COLO668 (cell line): ENCODE results near the gene CLDN14.

Experiments
- DNase-seq: peaks from one replicate; lab custom pipeline; 2025; ENCODE audit not compliant: unreplicated experiment; lab: John Stamatoyannopoulos, UW

Gene CLDN14, protein sequence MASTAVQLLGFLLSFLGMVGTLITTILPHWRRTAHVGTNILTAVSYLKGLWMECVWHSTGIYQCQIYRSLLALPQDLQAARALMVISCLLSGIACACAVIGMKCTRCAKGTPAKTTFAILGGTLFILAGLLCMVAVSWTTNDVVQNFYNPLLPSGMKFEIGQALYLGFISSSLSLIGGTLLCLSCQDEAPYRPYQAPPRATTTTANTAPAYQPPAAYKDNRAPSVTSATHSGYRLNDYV

GRCh38 chr21:36479415-36480402, at the start of gene CLDN14:
TSS of gene CLDN14 (minus strand) at chr21:36480122. CDS start at chr21:36461695, 18,427 bp downstream.
- DNase-seq, result peak; percentile 48

DNA sequence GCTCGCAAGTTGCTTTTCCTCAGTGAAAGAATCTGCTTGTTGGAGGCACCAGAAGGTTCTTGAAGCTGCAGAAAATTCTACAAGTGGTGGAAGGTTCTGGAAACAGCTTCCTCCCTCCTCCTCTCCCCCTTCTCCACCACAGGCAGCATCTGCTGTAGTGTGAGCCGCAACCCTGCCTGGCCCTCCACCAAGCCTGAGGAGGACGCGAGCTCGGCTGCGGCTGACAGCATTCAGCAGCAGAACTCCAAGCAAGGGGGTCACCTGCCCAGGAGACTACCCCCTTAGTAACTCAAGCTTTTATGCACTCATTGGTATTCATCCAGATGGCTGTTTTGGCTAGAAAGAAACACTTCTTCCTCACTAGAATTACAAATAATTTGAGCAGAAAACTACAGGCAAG, 48.8 kb upstream of the CLDN14 start:
- DNase-seq, result no peak

DNA sequence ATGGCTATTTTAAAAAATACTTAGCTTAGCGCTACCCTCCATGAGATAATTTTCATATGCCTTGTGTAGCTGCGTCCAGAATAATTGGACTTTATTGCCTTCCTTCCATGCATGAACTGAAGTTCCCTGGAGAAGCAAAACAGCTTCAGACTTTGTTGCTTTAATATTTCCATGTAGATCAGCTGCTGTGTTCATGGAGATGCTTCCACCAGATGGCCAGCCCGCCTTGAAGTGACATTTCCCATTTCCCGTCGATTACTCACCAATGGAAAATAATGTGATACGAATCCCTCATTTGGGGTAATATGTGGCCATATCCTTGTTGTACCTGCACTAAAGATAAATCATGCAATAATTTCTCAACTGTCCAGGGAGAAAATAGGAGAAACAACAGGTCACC, 47.4 kb upstream of the CLDN14 start:
- DNase-seq, result no peak

DNA sequence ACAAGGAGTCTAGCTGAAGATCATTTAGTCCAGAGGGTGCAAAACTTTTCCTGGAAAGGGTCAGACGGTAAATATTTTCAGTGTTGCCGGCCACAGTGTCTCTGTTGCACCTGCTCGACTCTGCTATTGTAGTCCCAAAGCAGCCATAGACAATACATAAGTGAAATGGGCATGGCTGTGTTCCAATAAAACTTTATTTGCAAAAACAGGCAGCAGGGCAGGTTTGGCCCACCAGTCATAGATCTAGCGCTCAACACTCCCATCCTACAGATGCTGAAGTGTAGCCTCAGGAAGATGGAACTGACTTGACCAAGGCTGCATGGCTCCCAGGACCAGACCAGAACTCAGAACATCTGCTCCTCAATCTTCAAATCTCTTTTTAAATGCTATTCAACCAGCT, 46.2 kb upstream of the CLDN14 start:
- DNase-seq, result no peak

DNA sequence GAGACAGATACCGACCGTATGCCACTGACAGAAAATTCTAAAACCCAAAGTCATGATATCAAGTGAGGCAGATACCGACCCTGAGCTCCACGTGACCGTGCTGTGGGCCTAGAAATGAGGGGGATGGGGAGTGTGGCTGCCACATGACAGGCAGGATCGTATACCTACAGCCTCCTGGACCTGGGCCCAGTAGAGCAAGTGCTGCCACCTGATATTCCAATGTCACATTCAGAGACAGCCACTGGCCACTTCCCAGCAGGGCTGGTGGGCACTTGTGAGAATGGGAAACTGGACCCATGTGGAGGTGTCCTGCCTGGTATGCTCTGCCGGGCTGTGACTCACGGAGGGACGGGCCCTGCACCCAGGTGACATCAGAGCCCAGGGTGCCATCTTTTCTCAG, 44.6 kb upstream of the CLDN14 start:
- DNase-seq, result no peak

GRCh38 chr21:36522219-36522808, 42.4 kb upstream of the CLDN14 start:
- no peak for DNase-seq

DNA sequence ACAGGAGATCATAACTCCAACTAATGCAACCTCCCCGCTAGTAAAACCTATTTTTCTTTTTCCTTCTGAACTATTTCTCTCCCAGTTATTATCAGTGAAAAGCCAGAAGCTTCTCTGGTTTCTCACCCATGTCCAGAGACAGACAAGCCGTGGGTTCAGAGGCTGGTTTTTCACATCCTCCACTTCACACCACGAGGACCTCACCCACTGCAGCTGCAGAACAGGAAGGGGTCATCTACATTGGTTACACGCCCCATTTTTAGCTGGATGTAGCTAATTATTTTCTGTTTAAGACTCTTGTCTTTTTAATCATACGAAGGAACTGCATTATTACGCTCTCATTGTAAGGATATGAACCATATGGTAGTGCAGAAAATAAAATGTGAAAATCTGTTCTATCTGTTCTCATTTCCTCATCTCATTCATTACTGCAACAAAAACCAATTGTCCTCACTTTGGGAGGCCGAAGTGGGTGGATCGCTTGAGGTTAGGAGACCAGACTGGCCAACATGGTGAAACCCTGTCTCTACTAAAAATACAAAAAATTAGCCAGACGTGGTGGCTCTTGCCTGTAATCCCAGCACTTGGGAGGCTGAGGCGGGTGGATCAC, 39.1 kb upstream of the CLDN14 start:
- DNase-seq, result no peak

DNA sequence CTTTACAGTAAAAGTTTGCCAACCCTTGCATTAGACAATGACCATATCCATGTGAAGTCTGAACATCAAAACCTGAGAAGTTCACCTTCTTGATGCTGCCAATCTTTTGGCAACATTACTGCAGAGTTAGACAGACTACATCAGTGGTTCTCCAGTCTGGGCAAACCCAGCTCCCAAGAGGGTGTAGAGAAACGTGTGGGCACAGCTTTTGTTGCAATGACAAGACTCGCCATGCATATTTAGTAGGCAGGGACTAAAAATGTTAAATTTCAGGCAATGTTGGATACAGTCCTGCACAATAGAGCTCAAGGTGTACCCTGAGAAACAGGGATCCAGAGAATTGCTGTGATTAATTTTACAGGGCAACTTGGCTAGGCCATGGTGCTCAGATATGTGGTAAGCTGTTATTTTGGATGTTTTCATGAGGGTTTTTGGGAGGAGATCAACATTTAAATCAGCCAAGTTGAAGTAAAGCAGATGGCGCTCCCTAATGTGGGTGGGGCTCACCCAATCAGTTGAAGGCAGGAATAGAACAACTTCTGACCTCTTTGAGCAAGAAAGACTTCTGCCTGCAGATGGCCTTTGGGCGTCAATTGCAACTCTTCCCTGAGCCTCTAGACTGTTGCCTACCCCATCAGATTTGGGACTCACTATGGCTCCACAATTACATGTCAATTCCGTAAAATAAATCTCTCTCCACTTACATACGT, 37.6 kb upstream of the CLDN14 start:
- no peak for DNase-seq

GRCh38 chr21:36516281-36516680, 36.4 kb upstream of the CLDN14 start:
- no peak for DNase-seq

DNA sequence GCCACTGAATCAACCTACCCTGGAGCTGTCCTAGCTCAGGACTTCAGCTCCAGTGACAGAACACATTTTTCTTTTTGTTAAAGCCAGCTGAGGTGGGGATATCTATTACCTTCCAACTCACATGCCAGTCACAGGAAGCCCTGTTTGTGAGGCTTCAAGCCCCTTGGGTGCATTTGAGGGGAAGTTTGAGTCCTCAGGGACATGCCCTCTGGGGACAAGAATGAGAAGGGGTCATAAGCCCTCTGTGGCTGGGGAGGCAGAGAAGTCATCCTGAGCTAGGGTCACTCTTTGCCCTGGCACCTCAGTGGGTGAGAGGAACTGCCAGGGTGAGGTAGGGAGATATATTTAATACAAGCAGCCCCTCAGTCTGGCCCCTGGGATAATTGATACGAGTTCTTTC, 33.5 kb upstream of the CLDN14 start:
- no peak for DNase-seq

DNA sequence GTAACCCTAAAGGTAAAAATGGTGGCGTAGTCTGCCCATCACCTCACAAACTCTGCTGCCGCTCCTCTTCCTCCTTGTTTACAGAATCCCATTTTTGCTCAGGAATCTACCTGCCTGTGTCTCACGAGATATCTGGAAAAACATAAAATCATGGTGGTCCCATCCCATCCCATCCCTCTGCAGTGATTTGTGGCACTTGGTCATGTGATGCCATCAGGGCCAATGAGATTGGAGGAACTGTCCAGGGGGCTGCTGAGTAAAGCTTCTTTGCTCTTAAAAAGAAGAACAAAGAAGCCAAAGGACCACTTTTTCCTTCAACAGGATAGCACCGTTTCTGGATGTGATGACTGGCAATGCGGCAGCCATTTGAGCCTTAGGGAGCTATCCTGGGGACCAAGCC, 33.0 kb upstream of the CLDN14 start:
- no peak for DNase-seq

DNA sequence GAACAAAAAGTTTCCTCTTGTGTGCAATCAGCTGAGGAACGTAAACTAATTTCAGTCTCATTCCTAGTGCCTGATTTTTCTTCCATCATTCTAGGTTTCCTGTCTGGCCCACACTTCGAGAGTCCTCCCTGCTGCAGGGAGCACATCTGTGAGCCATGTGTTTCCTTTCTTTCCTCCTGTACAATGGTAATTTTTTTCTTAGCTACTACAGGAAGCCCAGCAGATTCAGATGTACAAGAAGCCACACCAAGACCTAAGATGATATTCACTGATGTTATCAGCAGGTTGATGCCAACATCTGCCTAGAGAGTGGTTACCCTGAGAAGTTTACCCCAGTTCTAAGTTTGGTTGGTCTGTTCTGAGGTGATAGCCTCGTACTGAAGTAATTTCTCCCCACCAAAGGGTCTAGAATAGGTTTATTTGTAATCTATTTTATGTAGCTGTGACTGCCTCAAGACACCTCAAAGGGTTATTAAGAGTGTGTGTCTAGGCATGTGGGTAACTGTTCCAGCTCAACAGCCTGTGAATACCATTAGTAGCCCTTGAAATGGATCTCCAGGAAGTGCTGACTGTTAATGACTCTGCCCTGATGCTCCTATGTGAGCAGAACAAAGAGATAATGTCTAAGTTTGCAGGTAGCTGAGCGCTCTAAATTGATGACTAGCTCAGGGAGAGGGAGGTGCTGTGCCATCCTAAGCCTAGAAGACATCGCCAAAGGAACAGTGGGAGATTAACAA, 31.7 kb upstream of the CLDN14 start:
- no peak for DNase-seq

- peak; percentile 58 for DNase-seq
These were observed 31.0 kb upstream of the CLDN14 start for GRCh38 chr21:36510911-36511310.

GRCh38 chr21:36509973-36510664, 30.2 kb upstream of the CLDN14 start:
- DNase-seq, result no peak

DNA sequence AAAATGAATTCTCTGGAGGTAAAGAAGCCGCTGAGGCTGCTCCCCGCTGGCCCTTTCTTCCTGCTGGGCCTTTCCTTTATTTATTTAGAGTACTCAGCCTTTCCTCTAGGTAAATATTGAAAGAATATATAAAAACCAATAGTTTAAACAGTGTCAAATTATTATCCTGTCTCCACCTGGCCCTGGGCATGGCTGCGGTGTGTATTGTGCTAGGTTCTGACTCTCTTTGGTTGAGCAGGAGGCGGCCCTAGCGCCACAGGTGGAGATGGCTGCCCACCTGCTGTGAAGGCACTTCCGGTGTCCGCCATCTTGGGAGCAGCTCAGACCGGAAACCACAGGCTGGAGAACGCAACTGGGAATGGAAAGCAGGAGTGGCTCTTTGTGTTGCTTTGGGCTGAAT, 29.0 kb upstream of the CLDN14 start:
- DNase-seq, result peak; percentile 98

- no peak for DNase-seq
These were observed 27.6 kb upstream of the CLDN14 start for GRCh38 chr21:36507397-36508018.

- DNase-seq, result no peak
These were observed 26.6 kb upstream of the CLDN14 start for GRCh38 chr21:36506482-36506881.

- DNase-seq, result peak; percentile 56
These were observed 24.4 kb upstream of the CLDN14 start for GRCh38 chr21:36504067-36505058.
